Colonic mucosa (tissue), 4 donors: ENCODE measurements around the gene ARL11. TPM values are rescaled to one million over a fixed set of nuclear protein-coding genes. Genes with fewer than 3 reads are reported as not detected.

Experiments
- DNase-seq: peaks from one replicate; pipeline ENCODE4 v3.0.0-alpha.2; 2020
- H3K27ac ChIP-seq: fragments of 200-600 bp; one replicate; pipeline ENCODE4 v1.8.0; 2021
- H3K27me3 ChIP-seq: fragments of 200-600 bp; one replicate; pipeline ENCODE4 v1.8.0; 2021
- H3K36me3 ChIP-seq: fragments of 200-600 bp; one replicate; pipeline ENCODE4 v1.8.0; 2021
- H3K4me1 ChIP-seq: fragments of 200-600 bp; one replicate; pipeline ENCODE4 v1.8.0; 2021; ENCODE audit warnings: mild to moderate bottlenecking
- H3K4me3 ChIP-seq: fragments of 200-600 bp; one replicate; pipeline ENCODE4 v1.8.0; 2021
- H3K9ac ChIP-seq, 2 donors: one replicate each; pipeline ENCODE4 v1.7.0; 2013; ENCODE audit warnings: control low read depth in 2 of 2, low read depth in 2 of 2, low read length in 2 of 2
- H3K9me3 ChIP-seq: fragments of 200-600 bp; one replicate; pipeline ENCODE4 v1.8.0; 2021
- CTCF ChIP-seq: fragments of 200-600 bp; IDR thresholded peaks from one replicate; pipeline ENCODE4 v1.8.0; 2022; ENCODE audit warnings: antibody characterized with exemption, mild to moderate bottlenecking
- intact Hi-C: fragments of 100-400 bp; cut with DNase I; formaldehyde crosslinking; loops from one replicate; pipeline ENCODE4 v1.14.1; 2022
- total RNA-seq, 2 donors: library from RNA; stranded (reverse); fragmentation: NEBNext Ultra II Directional in 1 of 2; extraction: Animal tissue kit (Norgen Biotek cat#: 25700) in 1 of 2; gene quantifications; one replicate each; pipeline ENCODE4 v1.2.1, GENCODE V29; 2021
- donor health status: healthy.
- donor health status: DM: no; HTN: no; CAD: no.
- donor health status: DM: no; HTN: no; CAD: no.

ARL11 gene
- total RNA-seq, 2 donors from 2014 or later, result 0.84 to 2.3 TPM

DNA sequence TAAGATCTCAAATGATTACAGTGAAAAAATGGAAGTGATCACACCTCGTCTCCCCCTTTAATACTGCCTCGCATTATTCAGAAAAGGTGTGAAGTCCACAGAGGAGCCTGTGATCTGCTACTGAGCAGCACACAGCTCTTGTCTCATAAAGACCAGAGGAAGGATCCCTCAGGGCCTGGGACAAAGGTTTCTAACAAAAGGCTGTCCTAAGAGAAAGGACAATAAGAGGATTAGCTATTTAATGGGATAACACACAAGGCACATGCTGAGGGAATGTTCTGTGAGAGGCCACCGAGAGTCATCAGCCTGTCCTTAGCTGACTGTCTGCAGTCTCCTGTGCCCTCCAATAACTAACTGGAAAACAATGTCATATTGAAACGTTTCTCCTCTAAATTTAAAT, 36.3 kb downstream of the ARL11 start:
- no peak overlapping the region for H3K27ac ChIP-seq
- no peaks in the 10 kb centered on the region for H3K36me3 ChIP-seq
- H3K4me3 ChIP-seq, result no peak overlapping the region
- no peaks in the 10 kb centered on the region for H3K27me3 ChIP-seq
- H3K4me1 ChIP-seq, result no peaks in the 10 kb centered on the region
- TF ChIP-seq CTCF, result no peak
- H3K9ac ChIP-seq, result no peak overlapping the region
- intact Hi-C loops, result loop anchor here (5.0 kb wide), 1 partner anchor 183 kb away; no protein-coding TSS in a partner anchor
- H3K9me3 ChIP-seq, result no peaks in the 10 kb centered on the region
- no peak for DNase-seq

DNA sequence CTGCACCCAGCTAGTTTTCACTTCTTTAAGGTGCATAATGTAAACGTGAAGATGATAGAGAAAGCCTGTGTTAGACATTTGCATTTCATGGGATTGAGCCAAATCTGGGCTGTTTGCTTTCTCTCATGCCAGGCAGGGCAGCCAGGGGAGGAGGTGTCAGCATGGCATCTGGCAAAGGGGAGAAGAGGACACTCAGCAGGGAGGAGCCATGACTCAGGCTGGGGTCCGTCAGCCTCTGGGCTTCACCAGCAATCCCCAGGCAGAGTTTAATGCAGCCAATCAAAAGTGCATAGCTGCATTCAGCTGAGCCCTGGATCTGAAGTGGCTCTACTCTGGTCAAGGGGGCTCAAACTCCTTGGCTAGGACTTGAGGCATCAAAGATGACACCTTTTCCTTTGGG, 39.5 kb downstream of the ARL11 start:
- Histone ChIP-seq H3K4me3 (no peak overlapping the region), H3K9ac (no peak overlapping the region), H3K9me3 (no peaks in the 10 kb centered on the region), H3K27ac (no peak overlapping the region), H3K4me1 (no peaks in the 10 kb centered on the region), H3K27me3 (no peaks in the 10 kb centered on the region), H3K36me3 (no peaks in the 10 kb centered on the region)
- DNase-seq, result no peak
- TF ChIP-seq CTCF, result no peak
- intact Hi-C loops, result loop anchor here (5.0 kb wide), 1 partner anchor 180 kb away; no protein-coding TSS in a partner anchor

DNA sequence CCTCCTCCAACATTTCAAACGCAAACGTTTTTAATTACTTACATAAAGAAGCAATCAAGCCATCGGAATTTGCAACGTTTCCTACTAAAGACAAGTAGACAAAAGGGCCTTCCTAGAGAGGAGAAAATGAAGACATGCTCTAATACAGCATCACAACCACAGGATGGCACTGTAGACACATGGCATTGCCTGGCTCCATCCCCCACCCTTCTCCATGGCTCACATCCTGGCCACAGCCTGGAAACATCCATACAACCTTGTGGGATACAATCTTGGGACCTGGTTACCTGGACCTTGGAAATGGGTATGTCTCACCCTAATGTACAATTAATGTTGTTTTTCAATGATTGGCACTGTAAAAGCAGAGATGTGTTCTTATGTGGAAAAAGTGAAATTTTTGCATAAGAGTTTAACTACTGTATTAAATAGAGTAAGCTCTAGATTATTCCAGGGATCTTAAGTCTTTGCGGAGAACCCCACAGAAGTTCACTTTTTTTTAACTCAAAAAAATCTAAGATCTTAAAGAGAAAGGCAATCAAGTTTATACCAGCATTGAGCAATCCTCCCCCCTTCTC, 41.5 kb downstream of the ARL11 start:
- Histone ChIP-seq H3K27ac (no peak overlapping the region), H3K36me3 (no peaks in the 10 kb centered on the region), H3K27me3 (no peaks in the 10 kb centered on the region), H3K4me1 (no peaks in the 10 kb centered on the region), H3K9ac (no peak overlapping the region), H3K4me3 (no peak overlapping the region), H3K9me3 (no peaks in the 10 kb centered on the region)
- peak; percentile 63 for TF ChIP-seq CTCF
- intact Hi-C loops, result loop anchor here (5.0 kb wide), 1 partner anchor 177 kb away; no protein-coding TSS in a partner anchor
- peak; percentile 40 for DNase-seq

DNA sequence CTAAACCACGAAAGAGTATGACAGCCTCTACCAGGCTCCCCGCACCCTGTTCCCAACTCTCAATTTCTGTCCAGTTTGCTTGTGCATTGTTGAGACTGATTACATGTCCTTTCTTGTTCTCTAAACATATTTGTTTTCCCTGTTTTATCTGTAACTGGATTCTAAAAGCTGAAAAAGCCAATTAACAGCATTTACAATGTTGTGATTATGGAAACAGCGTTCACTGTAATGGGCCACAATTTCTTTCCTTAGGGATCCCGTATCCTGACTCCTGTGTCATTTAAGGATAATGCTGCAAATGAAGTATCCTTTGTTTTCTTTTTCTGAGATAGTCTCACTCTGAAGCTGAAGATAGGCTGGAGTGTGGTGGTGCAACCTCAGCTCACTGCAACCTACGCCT, 42.5 kb downstream of the ARL11 start:
- DNase-seq, result no peak
- no peaks in the 10 kb centered on the region for H3K27me3 ChIP-seq
- no peaks in the 10 kb centered on the region for H3K36me3 ChIP-seq
- no peak overlapping the region for H3K4me3 ChIP-seq
- H3K4me1 ChIP-seq, result no peaks in the 10 kb centered on the region
- no peak overlapping the region for H3K27ac ChIP-seq
- intact Hi-C loops, result no loop called here
- no peak for TF ChIP-seq CTCF
- H3K9ac ChIP-seq, result no peak overlapping the region
- H3K9me3 ChIP-seq, result no peaks in the 10 kb centered on the region

DNA sequence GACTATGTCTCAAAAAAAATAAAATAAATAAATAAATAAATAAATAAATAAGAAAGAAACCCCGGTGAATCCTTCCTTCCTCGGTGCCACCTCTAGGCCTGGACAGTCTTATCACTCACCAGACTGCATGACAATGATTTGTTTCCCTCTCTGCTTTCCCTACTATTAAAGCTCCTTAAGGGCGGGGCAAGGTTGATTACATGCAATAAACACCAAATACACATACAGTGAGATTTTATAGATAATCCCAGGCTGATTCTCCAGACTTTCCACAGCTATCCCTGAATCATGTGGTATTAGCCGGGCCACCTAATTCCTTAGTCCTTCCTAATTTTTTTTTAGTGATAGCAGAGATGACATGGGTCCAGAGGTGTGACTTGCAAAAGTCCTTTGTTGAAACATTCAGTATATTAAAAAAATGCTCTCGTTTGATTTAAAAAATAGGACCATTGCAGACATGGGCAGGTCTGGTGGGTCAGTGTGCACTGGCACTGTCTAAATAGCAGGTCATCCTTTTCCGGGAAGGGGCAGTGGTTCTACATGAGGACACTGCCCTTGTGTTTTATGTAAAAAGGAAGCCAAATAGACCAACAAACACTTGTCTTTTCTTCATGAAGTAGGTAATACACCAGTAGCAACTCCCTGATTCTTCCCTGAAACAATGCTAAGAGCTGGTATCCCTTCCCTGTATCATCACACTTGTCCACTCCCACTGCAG, 48.4 kb downstream of the ARL11 start:
- Histone ChIP-seq H3K9me3 (no peaks in the 10 kb centered on the region), H3K27ac (no peak overlapping the region), H3K4me1 (peaks cover 6% of the 10 kb centered on the region), H3K9ac (no peak overlapping the region), H3K4me3 (no peak overlapping the region), H3K36me3 (no peaks in the 10 kb centered on the region), H3K27me3 (no peaks in the 10 kb centered on the region)
- intact Hi-C loops, result no loop called here
- peak; percentile 49 for DNase-seq
- no peak for TF ChIP-seq CTCF
